AG04449 (cell line): ENCODE results near the gene TAS2R5.
A peak's percentile ranks its signal among the peaks of the same experiment; 100 is the strongest.
"Not testable (repeated sequence)": the region's sequence is repeated elsewhere in the genome, so short reads cannot be mapped to it uniquely, and the experiment has no call there.

Source experiments
- CTCF ChIA-PET: fragments of 350-600 bp; formaldehyde crosslinking; extraction: SDS; loops from one replicate; lab custom pipeline; 2021; ENCODE audit warnings: antibody characterized with exemption; lab: Yijun Ruan, JAX
- POLR2A ChIA-PET: fragments of 400-600, 350-600 bp; formaldehyde crosslinking; extraction: SDS; loops from one replicate; lab custom pipeline; 2020; ENCODE audit warnings: antibody characterized with exemption, inconsistent platforms; lab: Yijun Ruan, JAX
- DNase-seq: peaks from one replicate; pipeline ENCODE4 v3.0.0-alpha.2; 2010; ENCODE audit warnings: low read depth, low spot score
- H3K4me3 ChIP-seq: 2 replicates; pipeline ENCODE4 v1.5.1; 2011; ENCODE audit warnings: low read depth, mild to moderate bottlenecking, control low read depth, low read length
- CTCF ChIP-seq: IDR thresholded peaks from one replicate; pipeline ENCODE4 v1.5.1; 2011; ENCODE audit warnings: mild to moderate bottlenecking, moderate library complexity, low read length, control low read depth, inconsistent platforms; ENCODE audit not compliant: insufficient read depth; ENCODE audit errors: missing control alignments

TAS2R5 gene

DNA sequence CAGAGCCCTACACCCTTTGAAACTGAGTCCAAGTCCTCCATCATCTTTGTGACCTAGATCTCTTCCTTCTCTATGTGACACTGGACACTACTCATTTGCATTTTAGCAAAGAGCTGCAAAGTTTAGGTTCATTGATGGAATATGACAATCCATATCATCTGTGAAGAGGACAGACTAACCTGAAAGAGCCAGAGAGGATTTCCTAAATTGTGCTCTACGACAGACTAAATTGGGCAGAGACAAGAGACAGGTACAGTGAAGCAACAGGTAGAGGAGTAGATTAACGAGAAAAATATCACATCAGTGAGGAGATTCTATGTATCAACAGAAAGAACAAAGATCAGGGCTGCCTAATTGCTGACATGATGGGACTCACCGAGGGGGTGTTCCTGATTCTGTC is 26.2 kb upstream of the TAS2R5 start, which contains the start of gene TAS2R3:
Gene TAS2R3 (plus strand): TSS at position 301 of the 400 bp plus-strand sequence. CDS start 62 bp downstream, at position 363.
- TF ChIP-seq CTCF = no peak
- CTCF ChIA-PET = no interaction called here
- no peak for DNase-seq
- H3K4me3 ChIP-seq = no peak within 1 kb of the TSS
- POLR2A ChIA-PET = no interaction called here

GRCh38 chr7:141770083-141770583 is 19.9 kb upstream of the TAS2R5 start:
- DNase-seq, H3K4me3 ChIP-seq, POLR2A ChIA-PET: not testable (repeated sequence)
- CTCF ChIA-PET = interaction anchor here (1.5 kb wide), 1 partner anchor 16 kb away, joined by 6 read pairs; no protein-coding TSS in a partner anchor

DNA sequence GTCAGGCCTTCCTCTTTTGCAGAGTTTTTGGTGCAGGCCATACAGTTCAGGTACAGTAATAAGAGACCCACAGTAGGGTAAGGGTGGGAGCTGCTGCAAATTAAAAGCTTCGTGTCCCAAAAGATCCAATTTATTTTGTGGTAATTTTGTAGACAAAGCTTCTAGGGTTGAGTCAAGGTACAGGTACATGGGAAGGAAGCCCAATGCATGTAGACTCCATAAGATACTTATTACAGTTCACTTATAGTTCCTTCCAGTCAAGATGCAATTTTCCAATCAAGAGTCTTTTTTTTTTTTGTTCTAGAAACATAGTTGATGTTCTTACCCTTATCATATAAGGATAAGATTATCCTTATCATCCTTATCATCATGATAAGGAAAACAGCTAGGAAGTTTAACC is 13.6 kb upstream of the TAS2R5 start, which contains the start of gene TAS2R4:
Gene TAS2R4 (plus strand): TSS at position 301 of the 400 bp plus-strand sequence. CDS start 1,815 bp downstream, outside the sequence.
- ChIA-PET CTCF (interaction anchor here (2.3 kb wide), 1 partner anchor 10 kb away, joined by 15 read pairs; no protein-coding TSS in a partner anchor), POLR2A (no interaction called here)
- H3K4me3 ChIP-seq = no peak within 1 kb of the TSS
- DNase-seq = no peak
- TF ChIP-seq CTCF = no peak

- DNase-seq = peak; percentile 5
- ChIA-PET POLR2A (no interaction called here), CTCF (interaction anchor here (0.6 to 5.2 kb wide), 17 partner anchors 9 to 1125 kb away, joined by 3 to 27 read pairs (median 5); partner anchors contain the start of genes SSBP1 and TAS2R4)
- H3K4me3 ChIP-seq = no peak overlapping the region
- peak; percentile 64 for TF ChIP-seq CTCF
These were observed 4.1 kb upstream of the TAS2R5 start for GRCh38 chr7:141785706-141786552.

- no peak for TF ChIP-seq CTCF
- DNase-seq = no peak
- no peak overlapping the region for H3K4me3 ChIP-seq
- CTCF ChIA-PET = no interaction called here
- POLR2A ChIA-PET = no interaction called here
These were observed 1.7 kb upstream of the TAS2R5 start for GRCh38 chr7:141788296-141788695.

GRCh38 chr7:141792526-141792925 is 2.5 kb downstream of the TAS2R5 start:
- no peak for TF ChIP-seq CTCF
- H3K4me3 ChIP-seq = no peak overlapping the region
- ChIA-PET CTCF (no interaction called here), POLR2A (no interaction called here)
- no peak for DNase-seq
